A673 (cell line): ENCODE data around the gene SDCBP2.

Experiments
- CTCF ChIP-seq: fragments of 300-800, 200-600 bp; sonication (generic); conservative IDR thresholded peaks from 2 replicates; pipeline ENCODE4 v1.5.1; 2017; ENCODE audit warnings: low read depth, mild to moderate bottlenecking, antibody characterized with exemption, low read length, moderate library complexity, mixed read lengths
- EZH2 ChIP-seq: fragments of 200-600 bp; sonication (generic); IDR thresholded peaks from 2 replicates; pipeline ENCODE4 v1.6.1; 2017; ENCODE audit warnings: borderline replicate concordance, low read depth, mild to moderate bottlenecking, mixed read lengths, antibody characterized with exemption, low read length; ENCODE audit not compliant: poor library complexity, severe bottlenecking

GRCh38 chr20:1310506-1311190 is 18.3 kb downstream of the SDCBP2 start:
- TF ChIP-seq CTCF (no peak), EZH2 (no peak)
